SK-N-SH treated with all-trans-retinoic acid at 6 μM for 48 hours (cell line): ENCODE measurements around the gene TRIM2.

Experiments
- ARNTL ChIP-seq: fragments of 450-650 bp; formaldehyde crosslinking; IDR thresholded peaks from 2 replicates; pipeline ENCODE4 v1.5.0; 2020; ENCODE audit warnings: low read depth, mild to moderate bottlenecking, moderate library complexity, borderline replicate concordance
- BACH2 ChIP-seq: fragments of 250-450 bp; sonication (Bioruptor Pico); IDR thresholded peaks from 2 replicates; pipeline ENCODE4 v1.9.0; 2021; ENCODE audit warnings: mild to moderate bottlenecking, borderline replicate concordance
- CREB5 ChIP-seq: fragments of 250-450 bp; sonication (Bioruptor Pico); IDR thresholded peaks from 2 replicates; pipeline ENCODE4 v1.5.1; 2020; ENCODE audit warnings: low read depth, mild to moderate bottlenecking, moderate library complexity
- CSRNP3 ChIP-seq: fragments of 250-450 bp; sonication (Bioruptor Pico); IDR thresholded peaks from 2 replicates; pipeline ENCODE4 v1.5.1; 2021; ENCODE audit warnings: mild to moderate bottlenecking, moderate library complexity
- PATZ1 ChIP-seq: fragments of 250-450 bp; sonication (Bioruptor Pico); IDR thresholded peaks from 2 replicates; pipeline ENCODE4 v1.8.0; 2020; ENCODE audit warnings: mild to moderate bottlenecking, moderate library complexity, borderline replicate concordance
- RARB ChIP-seq: fragments of 250-450 bp; sonication (Bioruptor Pico); IDR thresholded peaks from 2 replicates; pipeline ENCODE4 v1.8.0; 2021; ENCODE audit warnings: mild to moderate bottlenecking, moderate library complexity
- SNAI2 ChIP-seq: fragments of 250-450 bp; sonication (Bioruptor Pico); IDR thresholded peaks from 2 replicates; pipeline ENCODE4 v1.5.0; 2020; ENCODE audit warnings: mild to moderate bottlenecking, moderate library complexity
- TSHZ2 ChIP-seq: fragments of 250-450 bp; sonication (Bioruptor Pico); IDR thresholded peaks from 2 replicates; pipeline ENCODE4 v1.5.0; 2020; ENCODE audit warnings: mild to moderate bottlenecking, moderate library complexity
- ZC3H10 ChIP-seq: fragments of 250-450 bp; sonication (Bioruptor Pico); IDR thresholded peaks from 2 replicates; pipeline ENCODE4 v1.5.1; 2021; ENCODE audit warnings: mild to moderate bottlenecking, moderate library complexity
- ZFP30 ChIP-seq: fragments of 450-650 bp; formaldehyde crosslinking; IDR thresholded peaks from 2 replicates; pipeline ENCODE4 v1.5.0; 2022; ENCODE audit warnings: mild to moderate bottlenecking, moderate library complexity
- ZNF70 ChIP-seq: fragments of 450-650 bp; formaldehyde crosslinking; IDR thresholded peaks from 2 replicates; pipeline ENCODE4 v1.5.0; 2020; ENCODE audit warnings: mild to moderate bottlenecking, moderate library complexity

GRCh38 chr4:153224474-153224873 is 20.2 kb downstream of the TRIM2 start:
- TF ChIP-seq ZFP30 (CRISPR knock-in tag) (no peak), ZNF70 (CRISPR knock-in tag) (no peak), ZC3H10 (no peak), PATZ1 (CRISPR knock-in tag) (no peak), SNAI2 (no peak), CREB5 (CRISPR knock-in tag) (no peak), TSHZ2 (CRISPR knock-in tag) (no peak), CSRNP3 (no peak), RARB (CRISPR knock-in tag) (no peak), ARNTL (no peak), BACH2 (no peak)
